ENCODE data around the gene CRHR2.
"Not testable (repeated sequence)": the region's sequence is repeated elsewhere in the genome, so short reads cannot be mapped to it uniquely, and the experiment has no call there.

CRHR2 gene

GRCh38 chr7:30682212-30683083 lies at the start of gene CRHR2:
CRHR2 (minus strand) TSS chr7:30682456; CDS start chr7:30682280, 176 bp downstream.
- DNase-seq = peak in 1 of 2 experiments; percentile 26

- no peak for DNase-seq
These were observed 49.3 kb upstream of the CRHR2 start for GRCh38 chr7:30731581-30731980.

- DNase-seq = no peak
These were observed 48.7 kb upstream of the CRHR2 start for GRCh38 chr7:30730996-30731395.

GRCh38 chr7:30730097-30730496 lies 47.8 kb upstream of the CRHR2 start:
- DNase-seq = no peak

GRCh38 chr7:30729642-30730041 lies 47.4 kb upstream of the CRHR2 start:
- DNase-seq = no peak

GRCh38 chr7:30728591-30729100 lies 46.4 kb upstream of the CRHR2 start:
- DNase-seq = no peak

GRCh38 chr7:30727061-30727945 lies 45.0 kb upstream of the CRHR2 start:
- DNase-seq = peak in 1 of 2 experiments; percentile 31

GRCh38 chr7:30726296-30727006 lies 44.2 kb upstream of the CRHR2 start:
- DNase-seq = no peak

GRCh38 chr7:30723776-30724175 lies 41.5 kb upstream of the CRHR2 start:
- no peak for DNase-seq

- no peak for DNase-seq
These were observed 40.4 kb upstream of the CRHR2 start for GRCh38 chr7:30722671-30723070.

- no peak for DNase-seq
These were observed 39.9 kb upstream of the CRHR2 start for GRCh38 chr7:30722187-30722586.

GRCh38 chr7:30721211-30721610 lies 39.0 kb upstream of the CRHR2 start:
- no peak for DNase-seq

- DNase-seq = not testable (repeated sequence)
These were observed 37.2 kb upstream of the CRHR2 start for GRCh38 chr7:30719434-30719833.

GRCh38 chr7:30717181-30717580 lies 34.9 kb upstream of the CRHR2 start:
- no peak for DNase-seq

GRCh38 chr7:30714129-30714528 lies 31.9 kb upstream of the CRHR2 start:
- DNase-seq = no peak

GRCh38 chr7:30713392-30713791 lies 31.1 kb upstream of the CRHR2 start:
- no peak for DNase-seq

- DNase-seq = no peak
These were observed 28.4 kb upstream of the CRHR2 start for GRCh38 chr7:30710669-30711068.

- no peak for DNase-seq
These were observed 27.3 kb upstream of the CRHR2 start for GRCh38 chr7:30709549-30709948.

- no peak for DNase-seq
These were observed 26.7 kb upstream of the CRHR2 start for GRCh38 chr7:30708983-30709382.

- no peak for DNase-seq
These were observed 26.2 kb upstream of the CRHR2 start for GRCh38 chr7:30708412-30708811.

GRCh38 chr7:30707391-30708357 lies 25.4 kb upstream of the CRHR2 start:
- no peak for DNase-seq

- no peak for DNase-seq
These were observed 24.7 kb upstream of the CRHR2 start for GRCh38 chr7:30706908-30707307.
